Activated CD8-positive, alpha-beta memory T cell treated with anti-CD3 and anti-CD28 coated beads, Interleukin-2, amount 10 ng/mL, durations not matched to agents 7 days and 5 days (primary cell): Measurements from ENCODE around the gene ELOVL6. TPM values are rescaled to one million over a fixed set of nuclear protein-coding genes. Genes with fewer than 3 reads are reported as not detected.
A peak's percentile ranks its signal among the peaks of the same experiment; 100 is the strongest.

Experiments used
- ATAC-seq: fragments of 150-1000 bp; cut with Tn5 transposase; one replicate; pipeline ENCODE4 v1.10.0; 2021; ENCODE audit warnings: moderate library complexity
- CTCF ChIA-PET: fragments of 350-600 bp; sonication (Branson Sonifier 250); formaldehyde crosslinking; loops from one replicate; lab custom pipeline; 2021; ENCODE audit warnings: antibody characterized with exemption; lab: Charles Lee
- DNase-seq: peaks from one replicate; pipeline ENCODE4 v3.0.0-alpha.2; 2020
- H3K27ac Mint-ChIP-seq: one replicate; pipeline ENCODE4 v1.8.0; 2021; ENCODE audit warnings: mild to moderate bottlenecking, mixed read lengths
- H3K27me3 Mint-ChIP-seq: one replicate; pipeline ENCODE4 v1.8.0; 2021; ENCODE audit warnings: mixed read lengths
- H3K36me3 Mint-ChIP-seq: one replicate; pipeline ENCODE4 v1.8.0; 2021; ENCODE audit warnings: mild to moderate bottlenecking, mixed read lengths
- H3K4me1 Mint-ChIP-seq: one replicate; pipeline ENCODE4 v1.8.0; 2021; ENCODE audit warnings: mixed read lengths
- H3K4me3 Mint-ChIP-seq: one replicate; pipeline ENCODE4 v1.8.0; 2021; ENCODE audit warnings: mild to moderate bottlenecking, moderate library complexity, mixed read lengths
- H3K9me3 Mint-ChIP-seq: one replicate; pipeline ENCODE4 v1.8.0; 2022; ENCODE audit warnings: low read depth, mixed read lengths
- total RNA-seq, 2 experiments: library from RNA; stranded (reverse); gene quantifications; one replicate each; pipeline ENCODE4 v1.2.3, GENCODE V29; 2021

Gene ELOVL6
- total RNA-seq, 2 experiments from 2014 or later: 20.8 to 27.5 TPM

GRCh38 chr4:110014233-110014632, 184.2 kb downstream of the ELOVL6 start:
- H3K27me3 Mint-ChIP-seq: peaks cover 9% of the 10 kb centered on the region
- H3K4me3 Mint-ChIP-seq: no peak overlapping the region
- DNase-seq: no peak
- H3K27ac Mint-ChIP-seq: no peak overlapping the region
- H3K9me3 Mint-ChIP-seq: no peaks in the 10 kb centered on the region
- CTCF ChIA-PET: interaction anchor here (1.4 to 1.5 kb wide), 2 partner anchors 8 to 13 kb away, joined by 3 to 5 read pairs; no protein-coding TSS in a partner anchor
- ATAC-seq: no peak
- H3K4me1 Mint-ChIP-seq: peaks cover 2% of the 10 kb centered on the region
- H3K36me3 Mint-ChIP-seq: no peaks in the 10 kb centered on the region

DNA sequence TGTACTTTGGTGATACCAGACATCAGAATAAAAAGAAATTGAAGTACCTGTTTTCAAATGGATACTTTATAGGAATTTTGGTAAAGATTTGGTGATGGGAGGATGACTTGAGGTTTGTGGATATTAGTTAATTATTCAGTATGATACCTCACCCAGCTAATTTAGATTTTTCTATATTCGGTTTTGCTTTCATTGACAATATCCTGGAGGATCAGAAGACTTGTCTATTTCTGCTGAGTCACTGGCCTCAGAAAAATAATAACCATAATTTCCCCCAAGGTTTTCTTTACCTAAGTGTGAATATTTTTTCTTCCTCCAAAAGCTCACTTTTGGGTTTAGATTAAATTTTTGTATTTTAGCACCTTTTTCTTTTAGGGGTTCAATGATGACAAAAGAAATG, 185.5 kb downstream of the ELOVL6 start:
- Mint-ChIP-seq H3K27me3 (peaks cover 9% of the 10 kb centered on the region), H3K4me1 (peaks cover 2% of the 10 kb centered on the region), H3K36me3 (no peaks in the 10 kb centered on the region), H3K27ac (no peak overlapping the region), H3K9me3 (no peaks in the 10 kb centered on the region), H3K4me3 (no peak overlapping the region)
- DNase-seq (no peak), ATAC-seq (no peak)
- CTCF ChIA-PET: interaction anchor here (1.0 to 1.5 kb wide), 3 partner anchors 9 to 34 kb away, joined by 3 to 5 read pairs (median 4); no protein-coding TSS in a partner anchor

DNA sequence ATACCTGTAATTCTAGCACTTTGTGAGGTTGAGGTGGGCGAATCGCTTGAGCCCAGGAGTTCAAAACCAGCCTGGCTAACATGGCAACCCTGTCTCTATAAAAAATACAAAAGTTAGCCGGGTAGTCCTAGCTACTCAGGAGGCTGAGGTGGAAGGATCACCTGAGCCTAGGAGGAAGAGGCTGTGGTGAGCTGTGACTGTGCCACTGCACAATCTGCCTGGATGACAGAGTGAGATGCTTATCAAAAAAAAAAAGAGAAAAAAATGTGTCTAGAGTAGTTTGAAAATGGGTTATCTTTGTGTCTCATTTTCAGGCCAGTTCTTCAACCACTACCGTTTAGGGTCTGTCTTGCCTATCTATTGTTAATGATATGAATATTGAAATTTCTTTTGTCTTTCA, 187.6 kb downstream of the ELOVL6 start:
- ATAC-seq (no peak), DNase-seq (no peak)
- peaks cover 2% of the 10 kb centered on the region for H3K4me1 Mint-ChIP-seq
- no peaks in the 10 kb centered on the region for H3K36me3 Mint-ChIP-seq
- H3K9me3 Mint-ChIP-seq: no peaks in the 10 kb centered on the region
- CTCF ChIA-PET: interaction anchor here (1.2 to 8.4 kb wide), 3 partner anchors 11 to 503 kb away, joined by 3 to 148 read pairs (median 3); no protein-coding TSS in a partner anchor
- peaks cover 9% of the 10 kb centered on the region for H3K27me3 Mint-ChIP-seq
- no peak overlapping the region for H3K27ac Mint-ChIP-seq
- H3K4me3 Mint-ChIP-seq: no peak overlapping the region

GRCh38 chr4:110009550-110009949, 188.9 kb downstream of the ELOVL6 start:
- DNase-seq (no peak), ATAC-seq (no peak)
- H3K4me3 Mint-ChIP-seq: no peak overlapping the region

GRCh38 chr4:110008540-110008939, 189.9 kb downstream of the ELOVL6 start:
- no peaks in the 10 kb centered on the region for H3K9me3 Mint-ChIP-seq
- no peak overlapping the region for H3K27ac Mint-ChIP-seq
- H3K4me3 Mint-ChIP-seq: no peak overlapping the region
- H3K27me3 Mint-ChIP-seq: peaks cover 4% of the 10 kb centered on the region
- DNase-seq: no peak
- CTCF ChIA-PET: interaction anchor here (1.1 to 8.4 kb wide), 3 partner anchors 197 to 505 kb away, joined by 3 to 148 read pairs (median 4); no protein-coding TSS in a partner anchor
- no peaks in the 10 kb centered on the region for H3K36me3 Mint-ChIP-seq
- no peak for ATAC-seq
- H3K4me1 Mint-ChIP-seq: peaks cover 4% of the 10 kb centered on the region

More at GRCh38 chr4:110009550-110009949, 188.9 kb downstream of the ELOVL6 start:
- H3K9me3 Mint-ChIP-seq: no peaks in the 10 kb centered on the region
- no peak overlapping the region for H3K27ac Mint-ChIP-seq
- CTCF ChIA-PET: interaction anchor here (0.9 to 8.4 kb wide), 5 partner anchors 8 to 504 kb away, joined by 3 to 148 read pairs (median 4); no protein-coding TSS in a partner anchor
- H3K4me1 Mint-ChIP-seq: peaks cover 4% of the 10 kb centered on the region
- H3K27me3 Mint-ChIP-seq: peaks cover 9% of the 10 kb centered on the region
- no peaks in the 10 kb centered on the region for H3K36me3 Mint-ChIP-seq

- no peak overlapping the region for H3K4me3 Mint-ChIP-seq
- H3K36me3 Mint-ChIP-seq: no peaks in the 10 kb centered on the region
- no peaks in the 10 kb centered on the region for H3K27me3 Mint-ChIP-seq
- ATAC-seq (no peak), DNase-seq (no peak)
- CTCF ChIA-PET: interaction anchor here (1.7 to 8.4 kb wide), 3 partner anchors 42 to 506 kb away, joined by 6 to 148 read pairs (median 10); no protein-coding TSS in a partner anchor
- H3K4me1 Mint-ChIP-seq: peaks cover 7% of the 10 kb centered on the region
- H3K9me3 Mint-ChIP-seq: no peaks in the 10 kb centered on the region
- H3K27ac Mint-ChIP-seq: no peak overlapping the region
Observed at GRCh38 chr4:110007217-110007616, 191.2 kb downstream of the ELOVL6 start.

- CTCF ChIA-PET: interaction anchor here (0.7 to 8.4 kb wide), 13 partner anchors 9 to 519 kb away, joined by 3 to 148 read pairs (median 4); no protein-coding TSS in a partner anchor
- Mint-ChIP-seq H3K27me3 (peaks cover 2% of the 10 kb centered on the region), H3K4me3 (no peak overlapping the region), H3K9me3 (no peaks in the 10 kb centered on the region), H3K36me3 (no peaks in the 10 kb centered on the region), H3K27ac (no peak overlapping the region), H3K4me1 (peaks cover 12% of the 10 kb centered on the region)
- no peak for DNase-seq
- peak; percentile 53 for ATAC-seq
Observed at GRCh38 chr4:110005461-110006056, 192.9 kb downstream of the ELOVL6 start.

GRCh38 chr4:110004556-110004955, 193.9 kb downstream of the ELOVL6 start:
- DNase-seq: no peak
- Mint-ChIP-seq H3K9me3 (no peaks in the 10 kb centered on the region), H3K27ac (no peak overlapping the region), H3K27me3 (peaks cover 7% of the 10 kb centered on the region), H3K36me3 (no peaks in the 10 kb centered on the region), H3K4me1 (peaks cover 12% of the 10 kb centered on the region), H3K4me3 (no peak overlapping the region)
- CTCF ChIA-PET: interaction anchor here (1.1 to 8.4 kb wide), 5 partner anchors 10 to 520 kb away, joined by 3 to 148 read pairs (median 5); no protein-coding TSS in a partner anchor
- ATAC-seq: no peak

DNA sequence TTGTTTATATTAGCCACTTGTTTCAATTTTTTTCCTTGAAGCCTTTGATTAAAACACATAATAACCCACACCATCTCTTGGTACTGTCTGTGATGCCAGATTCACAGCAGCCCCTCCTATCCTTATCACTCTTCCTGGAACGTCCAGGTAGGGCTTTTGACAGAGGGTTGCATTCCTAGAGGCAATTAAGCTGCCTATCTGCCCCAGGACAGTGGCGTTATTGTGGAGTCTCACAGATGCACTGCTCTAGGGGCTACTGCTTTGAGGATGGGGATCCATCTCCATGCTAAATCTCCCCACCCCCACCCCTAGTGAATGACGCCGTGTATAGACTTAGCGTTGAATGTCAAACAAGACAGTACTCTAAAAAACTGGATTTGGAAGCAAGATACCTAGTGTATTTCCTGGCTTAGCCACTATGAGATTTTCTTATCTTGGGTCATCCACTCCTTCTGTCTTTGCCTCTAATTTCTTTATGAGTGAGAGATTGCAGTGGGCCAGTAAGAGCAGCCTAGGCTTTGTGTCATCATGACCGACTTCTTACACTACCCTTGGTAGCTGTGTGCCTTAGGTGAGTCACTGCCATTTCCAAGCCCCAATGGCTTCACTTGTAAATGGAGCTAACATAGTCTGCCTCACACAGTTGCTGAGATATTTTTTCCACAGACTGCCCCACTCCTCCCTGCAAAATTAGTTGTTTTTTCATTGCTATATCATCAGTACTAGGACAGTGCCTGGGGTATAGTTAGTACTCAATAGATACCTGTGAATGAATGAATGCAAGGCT, 194.8 kb downstream of the ELOVL6 start:
- Mint-ChIP-seq H3K27ac (no peak overlapping the region), H3K4me3 (no peak overlapping the region), H3K27me3 (peaks cover 9% of the 10 kb centered on the region), H3K4me1 (peaks cover 14% of the 10 kb centered on the region), H3K36me3 (no peaks in the 10 kb centered on the region), H3K9me3 (no peaks in the 10 kb centered on the region)
- DNase-seq (no peak), ATAC-seq (no peak)
- CTCF ChIA-PET: interaction anchor here (0.6 to 10.8 kb wide), 5 partner anchors 9 to 511 kb away, joined by 3 to 212 read pairs (median 5); no protein-coding TSS in a partner anchor

GRCh38 chr4:110002326-110002725, 196.1 kb downstream of the ELOVL6 start:
- Mint-ChIP-seq H3K36me3 (no peaks in the 10 kb centered on the region), H3K27ac (no peak overlapping the region), H3K4me3 (no peak overlapping the region), H3K4me1 (peaks cover 14% of the 10 kb centered on the region), H3K9me3 (no peaks in the 10 kb centered on the region), H3K27me3 (peaks cover 9% of the 10 kb centered on the region)
- ATAC-seq: no peak
- CTCF ChIA-PET: interaction anchor here (1.2 to 10.8 kb wide), 3 partner anchors 342 to 513 kb away, joined by 3 to 212 read pairs (median 7); no protein-coding TSS in a partner anchor
- no peak for DNase-seq

DNA sequence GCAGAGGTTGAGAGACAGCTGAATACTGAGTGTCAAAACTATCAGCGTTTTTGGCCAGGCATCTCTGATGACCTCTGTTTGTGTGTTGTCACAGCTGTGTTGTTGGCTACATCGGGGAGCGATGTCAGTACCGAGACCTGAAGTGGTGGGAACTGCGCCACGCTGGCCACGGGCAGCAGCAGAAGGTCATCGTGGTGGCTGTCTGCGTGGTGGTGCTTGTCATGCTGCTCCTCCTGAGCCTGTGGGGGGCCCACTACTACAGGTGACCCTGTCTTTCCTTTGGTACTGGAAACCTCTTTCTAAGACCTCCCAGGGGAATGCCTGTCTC, 198.9 kb downstream of the ELOVL6 start:
- no peak overlapping the region for H3K4me3 Mint-ChIP-seq
- peaks cover 22% of the 10 kb centered on the region for H3K4me1 Mint-ChIP-seq
- CTCF ChIA-PET: interaction anchor here (1.0 to 10.8 kb wide), 12 partner anchors 10 to 573 kb away, joined by 3 to 212 read pairs (median 4); no protein-coding TSS in a partner anchor
- H3K9me3 Mint-ChIP-seq: no peaks in the 10 kb centered on the region
- H3K27ac Mint-ChIP-seq: no peak overlapping the region
- no peak for DNase-seq
- no peak for ATAC-seq
- peaks cover 11% of the 10 kb centered on the region for H3K27me3 Mint-ChIP-seq
- H3K36me3 Mint-ChIP-seq: no peaks in the 10 kb centered on the region

- H3K27ac Mint-ChIP-seq: no peak overlapping the region
- H3K9me3 Mint-ChIP-seq: no peaks in the 10 kb centered on the region
- DNase-seq (no peak), ATAC-seq (peak; percentile 75)
- peaks cover 28% of the 10 kb centered on the region for H3K4me1 Mint-ChIP-seq
- peaks cover 11% of the 10 kb centered on the region for H3K27me3 Mint-ChIP-seq
- H3K36me3 Mint-ChIP-seq: no peaks in the 10 kb centered on the region
- no peak overlapping the region for H3K4me3 Mint-ChIP-seq
- CTCF ChIA-PET: interaction anchor here (0.7 to 10.8 kb wide), 18 partner anchors 9 to 582 kb away, joined by 3 to 212 read pairs (median 3); no protein-coding TSS in a partner anchor
Observed at GRCh38 chr4:109998867-109999584, 199.4 kb downstream of the ELOVL6 start.
